Measurements from ENCODE around the gene LYST. TPM values are rescaled to one million over a fixed set of nuclear protein-coding genes. Genes with fewer than 3 reads are reported as not detected.
A peak's percentile ranks its signal among the peaks of the same experiment; 100 is the strongest.

The LYST gene
- total RNA-seq, 1 experiment from 2014 or later, result 4.8 TPM

DNA sequence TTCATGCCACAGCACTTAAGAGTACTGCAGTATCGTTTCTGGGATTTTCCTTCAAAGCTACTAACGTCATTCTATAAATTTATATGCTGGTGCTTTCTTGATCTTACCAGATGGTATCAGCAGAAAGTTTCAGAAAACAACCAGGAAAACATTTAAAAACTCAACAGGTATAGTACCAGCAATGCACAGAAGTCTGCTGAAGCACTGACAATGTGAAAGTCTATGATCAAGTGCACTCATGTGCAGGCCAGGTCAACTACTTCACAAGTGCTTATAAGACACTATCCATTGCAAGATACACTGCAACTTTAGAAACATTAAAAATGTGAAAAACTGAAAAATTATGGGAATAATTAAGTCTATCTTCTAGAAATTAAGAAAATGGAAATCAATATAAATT, 34.7 kb downstream of the LYST start:
- H3K27ac ChIP-seq (ENCODE audit: low read length), result no peak overlapping the region
- DNase-seq (no peak), ATAC-seq (no peak)
- no peaks in the 10 kb centered on the region for H3F3A ChIP-seq (ENCODE audit: low read length, unreplicated experiment)
- H3K9ac ChIP-seq (ENCODE audit: low read length), result no peak overlapping the region
- no peak overlapping the region for H3K4me2 ChIP-seq (ENCODE audit: low read length)
- no peak overlapping the region for H2AFZ ChIP-seq (ENCODE audit: low read length)
- TF ChIP-seq EZH2phosphoT487 (IDR thresholded peaks at IDR 0.05; ENCODE audit: borderline replicate concordance, low read length), result no peak
- H3K27me3 ChIP-seq (ENCODE audit: low read length), result no peaks in the 10 kb centered on the region
- H3K9me3 ChIP-seq (ENCODE audit: low read length), result no peaks in the 10 kb centered on the region
- no peak overlapping the region for H3K4me3 ChIP-seq (ENCODE audit: low read length)
- no peaks in the 10 kb centered on the region for H3K4me1 ChIP-seq (ENCODE audit: insufficient read depth, low read length)
- ChIA-PET POLR2A (ENCODE audit: unreplicated experiment) (no interaction called here), CTCF (no interaction called here)
- H3K9me2 ChIP-seq (replicated peaks; ENCODE audit: low read length), result no peaks in the 10 kb centered on the region
- H4K20me1 ChIP-seq (ENCODE audit: low read length), result no peaks in the 10 kb centered on the region
- peaks cover 3% of the 10 kb centered on the region; the same call in 1 of the 2 replicates for H3K36me3 ChIP-seq (ENCODE audit: low read depth, low read length)
- intact Hi-C loops (cut with micrococcal nuclease), result no loop called here
- H3K79me2 ChIP-seq (ENCODE audit: low read length), result no peaks in the 10 kb centered on the region
- no TSS peak for BruUV-seq (replicated peaks)

GRCh38 chr1:235831148-235831547, 35.6 kb downstream of the LYST start:
- Histone ChIP-seq H2AFZ (ENCODE audit: low read length) (no peak overlapping the region), H3K36me3 (ENCODE audit: low read depth, low read length) (peaks cover 3% of the 10 kb centered on the region; the same call in 1 of the 2 replicates), H3K27me3 (ENCODE audit: low read length) (no peaks in the 10 kb centered on the region), H3K9me2 (replicated peaks; ENCODE audit: low read length) (no peaks in the 10 kb centered on the region), H3K4me1 (ENCODE audit: insufficient read depth, low read length) (peaks cover 3% of the 10 kb centered on the region; the same call in 1 of the 2 replicates), H3K4me3 (ENCODE audit: low read length) (no peak overlapping the region), H3K27ac (ENCODE audit: low read length) (no peak overlapping the region), H3K9ac (ENCODE audit: low read length) (no peak overlapping the region), H4K20me1 (ENCODE audit: low read length) (no peaks in the 10 kb centered on the region), H3K79me2 (ENCODE audit: low read length) (no peaks in the 10 kb centered on the region), H3F3A (ENCODE audit: low read length, unreplicated experiment) (no peaks in the 10 kb centered on the region), H3K4me2 (ENCODE audit: low read length) (no peak overlapping the region), H3K9me3 (ENCODE audit: low read length) (no peaks in the 10 kb centered on the region)
- ATAC-seq (peak; percentile 53), DNase-seq (peak; percentile 17)
- POLR2A ChIA-PET (ENCODE audit: unreplicated experiment), result no interaction called here
- no TSS peak for BruUV-seq (replicated peaks)
- CTCF ChIA-PET, result no interaction called here
- intact Hi-C loops (cut with micrococcal nuclease), result no loop called here
- TF ChIP-seq EZH2 (IDR thresholded peaks at IDR 0.05; ENCODE audit: low read length, unreplicated experiment) (no peak), CTCF (conservative IDR thresholded peaks at IDR 0.05; ENCODE audit: low read depth, low read length) (no peak), EZH2phosphoT487 (IDR thresholded peaks at IDR 0.05; ENCODE audit: borderline replicate concordance, low read length) (no peak)

- Histone ChIP-seq H3K4me3 (ENCODE audit: low read length) (no peak overlapping the region), H3K79me2 (ENCODE audit: low read length) (no peaks in the 10 kb centered on the region), H2AFZ (ENCODE audit: low read length) (no peak overlapping the region), H3K27ac (ENCODE audit: low read length) (no peak overlapping the region), H4K20me1 (ENCODE audit: low read length) (no peaks in the 10 kb centered on the region), H3K4me1 (ENCODE audit: insufficient read depth, low read length) (peaks cover 22% of the 10 kb centered on the region), H3K9me2 (replicated peaks; ENCODE audit: low read length) (no peaks in the 10 kb centered on the region), H3K9ac (ENCODE audit: low read length) (no peak overlapping the region), H3F3A (ENCODE audit: low read length, unreplicated experiment) (no peaks in the 10 kb centered on the region), H3K36me3 (ENCODE audit: low read depth, low read length) (peaks cover 3% of the 10 kb centered on the region; the same call in 1 of the 2 replicates), H3K4me2 (ENCODE audit: low read length) (peak overlapping the region; percentile 16), H3K9me3 (ENCODE audit: low read length) (no peaks in the 10 kb centered on the region), H3K27me3 (ENCODE audit: low read length) (no peaks in the 10 kb centered on the region)
- DNase-seq (no peak), ATAC-seq (peak; percentile 68)
- ChIA-PET POLR2A (ENCODE audit: unreplicated experiment) (interaction anchor here (0.5 kb wide), 1 partner anchor 232 kb away, joined by 6 read pairs; no protein-coding TSS in a partner anchor), CTCF (no interaction called here)
- no TSS peak for BruUV-seq (replicated peaks)
- intact Hi-C loops (cut with micrococcal nuclease), result no loop called here
- TF ChIP-seq EZH2 (IDR thresholded peaks at IDR 0.05; ENCODE audit: low read length, unreplicated experiment), result no peak
- no peak for TF ChIP-seq EZH2phosphoT487 (IDR thresholded peaks at IDR 0.05; ENCODE audit: borderline replicate concordance, low read length)
- no peak for TF ChIP-seq CTCF (conservative IDR thresholded peaks at IDR 0.05; ENCODE audit: low read depth, low read length)
These were observed 40.4 kb downstream of the LYST start for GRCh38 chr1:235826102-235826854.
